ENCODE measurements around the gene COG5.

DNA sequence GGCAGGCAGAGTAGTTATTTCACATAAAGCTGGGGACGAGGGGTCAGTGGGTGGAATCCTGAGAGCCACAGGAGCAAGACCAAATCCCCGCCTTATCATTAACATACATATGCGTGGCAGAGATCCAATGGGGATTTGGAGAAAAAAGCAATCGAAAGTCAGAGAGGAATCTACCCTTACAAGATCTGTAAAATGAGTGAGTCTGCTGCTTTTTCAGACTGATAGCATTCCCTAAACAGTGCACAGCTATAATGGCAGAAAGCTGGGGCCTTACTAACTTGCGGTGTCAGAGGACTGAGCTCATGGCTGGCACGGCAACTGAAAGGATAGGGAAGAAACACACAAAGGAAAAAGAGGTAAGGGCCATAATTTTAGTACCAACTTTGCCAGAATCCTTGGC is 68.8 kb downstream of the COG5 start:
- TF ChIP-seq, protein P1, sequence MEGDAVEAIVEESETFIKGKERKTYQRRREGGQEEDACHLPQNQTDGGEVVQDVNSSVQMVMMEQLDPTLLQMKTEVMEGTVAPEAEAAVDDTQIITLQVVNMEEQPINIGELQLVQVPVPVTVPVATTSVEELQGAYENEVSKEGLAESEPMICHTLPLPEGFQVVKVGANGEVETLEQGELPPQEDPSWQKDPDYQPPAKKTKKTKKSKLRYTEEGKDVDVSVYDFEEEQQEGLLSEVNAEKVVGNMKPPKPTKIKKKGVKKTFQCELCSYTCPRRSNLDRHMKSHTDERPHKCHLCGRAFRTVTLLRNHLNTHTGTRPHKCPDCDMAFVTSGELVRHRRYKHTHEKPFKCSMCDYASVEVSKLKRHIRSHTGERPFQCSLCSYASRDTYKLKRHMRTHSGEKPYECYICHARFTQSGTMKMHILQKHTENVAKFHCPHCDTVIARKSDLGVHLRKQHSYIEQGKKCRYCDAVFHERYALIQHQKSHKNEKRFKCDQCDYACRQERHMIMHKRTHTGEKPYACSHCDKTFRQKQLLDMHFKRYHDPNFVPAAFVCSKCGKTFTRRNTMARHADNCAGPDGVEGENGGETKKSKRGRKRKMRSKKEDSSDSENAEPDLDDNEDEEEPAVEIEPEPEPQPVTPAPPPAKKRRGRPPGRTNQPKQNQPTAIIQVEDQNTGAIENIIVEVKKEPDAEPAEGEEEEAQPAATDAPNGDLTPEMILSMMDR (conservative IDR thresholded peaks at IDR 0.05; ENCODE audit: low read depth, low read length), result no peak
- TF ChIP-seq EZH2 (IDR thresholded peaks at IDR 0.05; ENCODE audit: borderline replicate concordance, low read depth, low read length, poor library complexity, severe bottlenecking), result no peak
